D721Med (cell line): ENCODE results near the gene RGS9.
"Not testable (repeated sequence)": the region's sequence is repeated elsewhere in the genome, so short reads cannot be mapped to it uniquely, and the experiment has no call there.

Experiments
- DNase-seq: peaks from one replicate; pipeline ENCODE4 v3.0.0; 2011; ENCODE audit warnings: low spot score; ENCODE audit not compliant: insufficient read length
- FAIRE-seq: peaks from 2 replicates; lab custom pipeline; 2011; peaks lifted over from hg19 to GRCh38; lab: Jason Lieb, UNC
- CTCF ChIP-seq: IDR thresholded peaks from 2 replicates; pipeline ENCODE4 v1.5.1; 2012; ENCODE audit warnings: mild to moderate bottlenecking, control low read depth; ENCODE audit not compliant: insufficient read depth; ENCODE audit errors: missing control alignments

Gene RGS9

GRCh38 chr17:65137021-65137939 lies at the start of gene RGS9:
RGS9 (plus strand) TSS chr17:65137370; CDS start chr17:65137541, 171 bp downstream.
- FAIRE-seq (no peak), DNase-seq (peak; percentile 77)
- TF ChIP-seq CTCF: peak; percentile 70

DNA sequence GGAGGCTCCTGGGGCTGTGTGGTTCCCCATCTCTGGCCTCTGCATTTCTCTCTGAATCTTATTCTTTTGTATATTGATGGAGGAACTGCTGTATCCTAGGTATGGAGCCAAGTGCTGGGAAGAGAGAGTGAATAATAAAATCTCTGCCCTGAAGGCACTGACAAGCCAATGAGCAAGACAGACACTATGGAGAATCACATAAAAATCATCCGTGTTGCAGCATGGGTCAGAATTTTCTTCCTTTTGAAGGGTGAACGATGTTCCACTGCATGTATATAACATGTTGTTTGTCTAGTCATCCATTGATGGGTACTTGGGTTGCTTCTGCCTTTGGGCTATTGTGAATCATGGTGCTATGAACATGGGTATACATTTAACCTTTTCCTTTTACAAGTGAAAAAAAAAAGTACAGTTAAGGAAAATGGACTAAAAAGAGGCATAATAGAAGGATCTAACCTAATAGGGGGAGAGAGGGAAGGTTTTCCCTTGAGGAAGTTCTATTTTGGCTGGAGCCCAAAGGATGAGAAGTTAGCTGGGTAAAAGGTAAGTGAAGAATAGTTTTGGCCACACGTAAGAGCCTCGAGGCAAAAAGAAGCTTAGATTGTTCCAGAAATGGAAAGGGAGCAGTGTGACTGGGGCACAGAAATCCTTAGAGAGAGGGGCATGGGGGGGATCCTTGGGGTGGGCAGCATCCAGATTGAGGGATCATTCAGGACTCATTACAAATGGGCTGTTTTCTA lies 48.4 kb upstream of the RGS9 start:
- no peak for FAIRE-seq
- no peak for TF ChIP-seq CTCF

DNA sequence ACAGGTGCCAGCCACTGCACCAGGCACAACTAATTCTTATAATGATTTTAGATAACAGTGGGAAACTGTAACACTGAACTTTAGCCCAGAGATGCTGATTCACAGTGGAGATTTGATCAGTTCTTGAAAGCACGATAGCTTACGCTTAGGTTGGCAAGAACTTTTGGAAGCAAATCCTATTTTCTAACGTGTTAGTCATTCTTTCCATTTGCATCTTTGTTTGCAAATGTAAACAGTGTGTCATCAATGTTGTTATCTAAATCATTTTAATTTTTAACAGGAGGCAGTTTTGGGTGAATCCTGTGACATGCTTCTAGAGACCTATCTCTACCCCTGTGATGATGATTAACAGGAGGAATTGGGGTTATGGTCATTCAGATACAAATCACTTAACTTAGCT lies 44.9 kb upstream of the RGS9 start:
- DNase-seq (no peak), FAIRE-seq (no peak)
- TF ChIP-seq CTCF: no peak

More for the DNA sequence above, 48.4 kb upstream of the RGS9 start:
- no peak for DNase-seq

DNA sequence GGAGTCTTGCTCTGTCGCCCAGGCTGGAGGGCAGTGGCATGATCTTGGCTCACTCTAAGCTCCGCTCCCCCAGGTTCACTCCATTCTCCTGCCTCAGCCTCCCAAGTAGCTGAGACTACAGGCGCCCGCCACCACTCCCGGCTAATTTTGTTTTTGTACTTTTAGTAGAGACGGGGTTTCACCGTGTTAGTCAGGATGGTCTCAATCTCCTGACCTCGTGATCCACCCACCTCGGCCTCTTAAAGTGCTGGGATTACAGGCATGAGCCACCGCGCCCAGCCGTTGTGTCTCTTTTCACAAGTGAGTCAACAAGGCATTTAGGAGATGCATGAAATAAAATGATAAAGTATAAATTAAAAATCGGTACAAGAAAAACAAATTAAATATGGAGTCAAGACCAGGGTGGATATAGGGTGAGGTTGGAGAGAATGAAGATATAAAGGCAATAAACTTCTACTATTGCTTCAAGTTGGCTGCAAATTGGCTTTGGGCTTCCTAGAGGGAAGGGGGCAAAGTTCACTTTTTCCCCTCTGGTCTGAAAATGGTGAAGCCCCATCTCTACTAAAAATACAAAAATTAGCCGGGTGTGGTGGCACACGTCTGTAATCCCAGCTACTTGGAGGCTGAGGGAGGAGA lies 44.3 kb upstream of the RGS9 start:
- not testable (repeated sequence) for FAIRE-seq, DNase-seq

DNA sequence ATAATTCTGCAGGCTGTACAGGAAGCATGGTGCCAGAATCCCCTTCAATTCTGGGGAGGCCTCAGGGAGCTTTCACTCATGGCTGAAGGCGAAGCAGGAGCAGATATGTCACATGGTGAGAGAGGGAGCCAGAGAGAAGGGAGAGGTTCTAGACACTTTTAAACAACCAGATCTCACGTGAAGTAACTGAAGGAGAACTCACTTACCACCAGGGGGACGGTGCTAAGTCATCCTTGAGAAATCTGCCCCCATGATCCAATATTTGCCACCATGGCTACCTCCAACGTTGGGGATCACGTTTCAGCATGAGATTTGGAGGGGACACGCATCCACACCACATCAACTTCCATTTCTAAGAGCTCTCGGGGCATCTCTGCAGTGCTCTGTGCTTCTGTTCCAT lies 43.2 kb upstream of the RGS9 start:
- DNase-seq (no peak), FAIRE-seq (no peak)
- no peak for TF ChIP-seq CTCF

- no peak for FAIRE-seq
- DNase-seq: no peak
- TF ChIP-seq CTCF: no peak
Measured at GRCh38 chr17:65095465-65095864, 41.7 kb upstream of the RGS9 start.

GRCh38 chr17:65096382-65096781 lies 40.8 kb upstream of the RGS9 start:
- FAIRE-seq: not testable (repeated sequence)

GRCh38 chr17:65097110-65097509 lies 40.1 kb upstream of the RGS9 start:
- DNase-seq (no peak), FAIRE-seq (no peak)
- no peak for TF ChIP-seq CTCF

More at GRCh38 chr17:65096382-65096781, 40.8 kb upstream of the RGS9 start:
- DNase-seq: not testable (repeated sequence)
